ENCODE measurements around the gene PPARG.

Gene PPARG

DNA sequence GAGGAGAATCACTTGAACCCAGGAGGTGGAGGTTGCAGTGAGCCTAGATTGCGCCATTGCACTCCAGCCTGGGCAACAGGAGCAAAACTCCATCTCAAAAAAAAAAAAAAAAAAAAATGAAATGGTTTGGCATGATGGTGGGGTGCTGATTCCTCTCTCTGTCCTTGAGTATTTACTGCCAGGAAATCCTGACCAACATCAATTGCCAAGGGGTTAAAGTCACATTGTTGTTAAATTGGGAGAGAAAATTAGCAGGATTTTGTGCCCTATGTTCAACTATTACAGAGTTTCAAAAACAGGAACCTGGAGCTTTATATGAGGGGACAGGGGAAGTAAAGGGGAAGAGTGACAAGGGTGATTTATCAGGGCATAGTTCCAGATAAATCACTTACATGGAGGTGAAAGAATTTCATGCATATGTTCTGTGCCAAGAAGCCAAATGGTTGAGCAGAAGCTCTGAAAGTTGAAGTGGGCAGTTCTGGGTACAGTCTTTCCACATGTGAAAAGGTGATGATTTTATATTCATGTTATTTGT, 124.9 kb downstream of the PPARG start:
- no peak overlapping the region for H3K27ac ChIP-seq (ENCODE audit: low read depth, low read length)
- H2AFZ ChIP-seq (ENCODE audit: low read length, unreplicated experiment) = no peak overlapping the region
- no peaks in the 10 kb centered on the region for H3K79me2 ChIP-seq (ENCODE audit: control insufficient read depth, insufficient read depth, low read length, unreplicated experiment)
- H3K4me1 ChIP-seq (ENCODE audit: control insufficient read depth, insufficient read depth, low read length, unreplicated experiment) = no peaks in the 10 kb centered on the region
- H3K27me3 ChIP-seq (ENCODE audit: insufficient read depth, low read length) = no peaks in the 10 kb centered on the region
- peaks cover 9% of the 10 kb centered on the region; the same call in 1 of the 2 replicates for H3K36me3 ChIP-seq (ENCODE audit: insufficient read depth, low read length)
- no peak overlapping the region for H3K4me3 ChIP-seq (ENCODE audit: low read depth, low read length)

GRCh38 chr3:12415014-12415680, 126.3 kb downstream of the PPARG start:
- Histone ChIP-seq H3K27me3 (ENCODE audit: insufficient read depth, low read length) (no peaks in the 10 kb centered on the region), H3K79me2 (ENCODE audit: control insufficient read depth, insufficient read depth, low read length, unreplicated experiment) (no peaks in the 10 kb centered on the region), H3K4me1 (ENCODE audit: control insufficient read depth, insufficient read depth, low read length, unreplicated experiment) (peaks cover 5% of the 10 kb centered on the region), H3K4me3 (ENCODE audit: low read depth, low read length) (no peak overlapping the region), H2AFZ (ENCODE audit: low read length, unreplicated experiment) (no peak overlapping the region), H3K36me3 (ENCODE audit: insufficient read depth, low read length) (peaks cover 9% of the 10 kb centered on the region; the same call in 1 of the 2 replicates), H3K27ac (ENCODE audit: low read depth, low read length) (no peak overlapping the region)

GRCh38 chr3:12416731-12417130, 127.9 kb downstream of the PPARG start:
- H3K27ac ChIP-seq (ENCODE audit: low read depth, low read length) = no peak overlapping the region

GRCh38 chr3:12420393-12420792, 131.5 kb downstream of the PPARG start:
- H3K36me3 ChIP-seq (ENCODE audit: insufficient read depth, low read length) = peaks cover 10% of the 10 kb centered on the region; the same call in 1 of the 2 replicates
- peak overlapping the region; percentile 38 for H3K27ac ChIP-seq (ENCODE audit: low read depth, low read length)
- H3K4me3 ChIP-seq (ENCODE audit: low read depth, low read length) = peak overlapping the region; percentile 5
- peak overlapping the region; percentile 3 for H2AFZ ChIP-seq (ENCODE audit: low read length, unreplicated experiment)
- H3K27me3 ChIP-seq (ENCODE audit: insufficient read depth, low read length) = no peaks in the 10 kb centered on the region
- H3K79me2 ChIP-seq (ENCODE audit: control insufficient read depth, insufficient read depth, low read length, unreplicated experiment) = no peaks in the 10 kb centered on the region
- peaks cover 40% of the 10 kb centered on the region for H3K4me1 ChIP-seq (ENCODE audit: control insufficient read depth, insufficient read depth, low read length, unreplicated experiment)

More at GRCh38 chr3:12416731-12417130, 127.9 kb downstream of the PPARG start:
- no peak overlapping the region for H3K4me3 ChIP-seq (ENCODE audit: low read depth, low read length)
- no peaks in the 10 kb centered on the region for H3K27me3 ChIP-seq (ENCODE audit: insufficient read depth, low read length)
- H2AFZ ChIP-seq (ENCODE audit: low read length, unreplicated experiment) = no peak overlapping the region
- peaks cover 12% of the 10 kb centered on the region; the same call in 1 of the 2 replicates for H3K36me3 ChIP-seq (ENCODE audit: insufficient read depth, low read length)
- H3K79me2 ChIP-seq (ENCODE audit: control insufficient read depth, insufficient read depth, low read length, unreplicated experiment) = no peaks in the 10 kb centered on the region
- peaks cover 19% of the 10 kb centered on the region for H3K4me1 ChIP-seq (ENCODE audit: control insufficient read depth, insufficient read depth, low read length, unreplicated experiment)

DNA sequence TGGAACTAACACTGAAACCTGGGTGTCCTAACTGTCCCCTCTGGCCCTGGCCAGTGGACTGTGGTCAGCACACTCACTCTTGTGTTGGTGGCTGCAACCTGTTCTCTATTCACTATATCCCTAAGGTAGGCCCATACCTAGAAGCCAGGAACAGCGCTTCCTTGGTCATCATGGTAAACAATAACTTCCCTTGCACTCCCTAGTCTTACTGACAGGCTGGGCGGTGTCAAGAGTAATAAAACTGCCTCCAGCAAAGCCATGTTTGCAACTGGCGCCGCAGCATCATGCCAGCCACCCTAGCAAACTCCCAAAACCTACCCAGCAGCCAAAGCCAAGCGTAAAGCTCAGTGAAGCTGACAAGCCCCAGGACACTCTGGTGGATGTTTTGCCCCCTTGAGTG, 132.3 kb downstream of the PPARG start:
- Histone ChIP-seq H3K79me2 (ENCODE audit: control insufficient read depth, insufficient read depth, low read length, unreplicated experiment) (no peaks in the 10 kb centered on the region), H3K36me3 (ENCODE audit: insufficient read depth, low read length) (peaks cover 10% of the 10 kb centered on the region; the same call in 1 of the 2 replicates), H2AFZ (ENCODE audit: low read length, unreplicated experiment) (no peak overlapping the region), H3K4me1 (ENCODE audit: control insufficient read depth, insufficient read depth, low read length, unreplicated experiment) (peaks cover 40% of the 10 kb centered on the region), H3K27ac (ENCODE audit: low read depth, low read length) (peak overlapping the region; percentile 38), H3K4me3 (ENCODE audit: low read depth, low read length) (peak overlapping the region; percentile 5; the same call in 1 of the 2 replicates), H3K27me3 (ENCODE audit: insufficient read depth, low read length) (no peaks in the 10 kb centered on the region)

GRCh38 chr3:12423131-12423530, 134.3 kb downstream of the PPARG start:
- no peak overlapping the region for H3K4me3 ChIP-seq (ENCODE audit: low read depth, low read length)
- no peaks in the 10 kb centered on the region for H3K27me3 ChIP-seq (ENCODE audit: insufficient read depth, low read length)
- peak overlapping the region; percentile 57; the same call in 1 of the 2 replicates for H3K27ac ChIP-seq (ENCODE audit: low read depth, low read length)
- peaks cover 10% of the 10 kb centered on the region; the same call in 1 of the 2 replicates for H3K36me3 ChIP-seq (ENCODE audit: insufficient read depth, low read length)
- H2AFZ ChIP-seq (ENCODE audit: low read length, unreplicated experiment) = no peak overlapping the region
- peaks cover 40% of the 10 kb centered on the region for H3K4me1 ChIP-seq (ENCODE audit: control insufficient read depth, insufficient read depth, low read length, unreplicated experiment)
- H3K79me2 ChIP-seq (ENCODE audit: control insufficient read depth, insufficient read depth, low read length, unreplicated experiment) = no peaks in the 10 kb centered on the region

GRCh38 chr3:12423918-12424630, 135.2 kb downstream of the PPARG start:
- peak overlapping the region; percentile 4; the same call in 1 of the 2 replicates for H3K4me3 ChIP-seq (ENCODE audit: low read depth, low read length)
- H3K36me3 ChIP-seq (ENCODE audit: insufficient read depth, low read length) = 0 out of 2 replicates have a peak, but pooled peaks cover 5% of the 10 kb centered on the region
- H3K27ac ChIP-seq (ENCODE audit: low read depth, low read length) = peak overlapping the region; percentile 57
- H3K27me3 ChIP-seq (ENCODE audit: insufficient read depth, low read length) = no peaks in the 10 kb centered on the region
- H3K4me1 ChIP-seq (ENCODE audit: control insufficient read depth, insufficient read depth, low read length, unreplicated experiment) = peaks cover 40% of the 10 kb centered on the region
- H2AFZ ChIP-seq (ENCODE audit: low read length, unreplicated experiment) = no peak overlapping the region
- H3K79me2 ChIP-seq (ENCODE audit: control insufficient read depth, insufficient read depth, low read length, unreplicated experiment) = no peaks in the 10 kb centered on the region

DNA sequence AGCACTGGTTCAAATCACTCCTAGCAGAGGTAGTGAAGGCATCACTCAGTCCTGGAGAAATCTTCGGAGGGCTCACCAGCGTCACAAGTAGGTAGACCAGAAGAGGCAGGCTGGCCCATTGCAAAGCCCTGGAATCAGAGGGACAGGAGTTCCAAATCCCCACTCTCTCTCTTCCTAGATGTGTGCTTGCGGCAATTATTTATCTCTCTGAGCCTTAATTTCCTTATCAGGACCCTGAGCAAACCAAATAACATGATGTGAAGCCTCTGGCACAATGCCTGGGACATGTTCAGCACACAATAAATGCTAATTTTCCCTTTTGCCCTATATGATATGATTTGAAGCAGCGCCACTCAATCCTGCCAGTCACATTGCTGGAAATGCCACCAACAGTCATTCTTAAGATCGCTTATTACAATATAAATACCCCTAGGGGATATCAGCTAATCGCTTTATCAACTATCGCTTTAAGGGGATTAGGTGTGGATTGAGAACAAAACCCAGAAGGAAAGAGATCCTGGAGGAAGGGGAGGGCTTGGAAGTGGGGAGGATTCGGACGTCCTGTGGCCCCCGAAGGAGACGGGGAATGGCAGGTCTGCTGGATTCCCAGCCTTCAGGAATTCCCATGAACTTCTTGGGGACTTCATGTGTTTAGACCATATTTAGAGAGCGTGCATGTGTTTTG, 135.9 kb downstream of the PPARG start:
- Histone ChIP-seq H3K4me3 (ENCODE audit: low read depth, low read length) (peak overlapping the region; percentile 4; the same call in 1 of the 2 replicates), H3K36me3 (ENCODE audit: insufficient read depth, low read length) (0 out of 2 replicates have a peak, but pooled peaks cover 5% of the 10 kb centered on the region), H3K79me2 (ENCODE audit: control insufficient read depth, insufficient read depth, low read length, unreplicated experiment) (no peaks in the 10 kb centered on the region), H3K27ac (ENCODE audit: low read depth, low read length) (peak overlapping the region; percentile 57), H2AFZ (ENCODE audit: low read length, unreplicated experiment) (no peak overlapping the region), H3K4me1 (ENCODE audit: control insufficient read depth, insufficient read depth, low read length, unreplicated experiment) (peaks cover 40% of the 10 kb centered on the region), H3K27me3 (ENCODE audit: insufficient read depth, low read length) (no peaks in the 10 kb centered on the region)

DNA sequence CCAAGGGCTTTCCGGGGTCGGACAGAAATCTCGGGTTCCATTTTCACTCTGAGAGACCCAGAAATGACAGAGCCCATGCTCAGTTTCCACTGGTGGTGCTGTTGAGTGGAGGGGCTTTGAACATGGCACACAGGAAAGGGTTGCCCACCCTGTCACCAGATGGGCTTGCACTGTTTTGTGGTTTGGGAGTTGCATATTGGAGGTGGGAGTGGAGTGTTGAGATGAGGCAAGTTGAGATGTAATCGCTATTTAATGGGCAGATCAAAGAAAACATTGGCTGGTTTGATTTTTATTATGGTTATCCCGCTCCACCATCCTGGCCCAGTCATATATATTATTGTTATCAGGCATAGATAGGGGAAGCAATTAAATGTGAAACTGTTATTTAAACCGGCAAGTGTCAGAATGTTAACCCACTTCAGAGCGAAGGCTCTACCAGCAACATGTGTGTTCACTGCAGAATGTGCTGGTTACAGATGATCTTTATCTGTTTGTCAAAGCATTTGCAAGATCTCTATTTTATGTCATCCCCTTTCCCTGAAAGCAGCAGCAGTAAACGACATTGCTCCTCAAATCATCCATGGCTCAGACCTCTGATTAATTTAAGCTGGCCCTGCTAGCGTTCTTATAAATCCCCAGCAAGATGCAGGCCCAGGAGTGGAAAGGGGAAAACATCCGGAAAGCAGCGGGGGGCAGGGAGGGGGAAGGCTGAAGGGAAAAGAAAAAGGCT, 137.1 kb downstream of the PPARG start:
- Histone ChIP-seq H2AFZ (ENCODE audit: low read length, unreplicated experiment) (no peak overlapping the region), H3K4me3 (ENCODE audit: low read depth, low read length) (no peak overlapping the region), H3K36me3 (ENCODE audit: insufficient read depth, low read length) (0 out of 2 replicates have a peak, but pooled peaks cover 4% of the 10 kb centered on the region), H3K4me1 (ENCODE audit: control insufficient read depth, insufficient read depth, low read length, unreplicated experiment) (peaks cover 27% of the 10 kb centered on the region), H3K79me2 (ENCODE audit: control insufficient read depth, insufficient read depth, low read length, unreplicated experiment) (no peaks in the 10 kb centered on the region), H3K27ac (ENCODE audit: low read depth, low read length) (no peak overlapping the region), H3K27me3 (ENCODE audit: insufficient read depth, low read length) (no peaks in the 10 kb centered on the region)

GRCh38 chr3:12427551-12427950, 138.7 kb downstream of the PPARG start:
- Histone ChIP-seq H3K36me3 (ENCODE audit: insufficient read depth, low read length) (no peaks in the 10 kb centered on the region), H3K4me3 (ENCODE audit: low read depth, low read length) (no peak overlapping the region), H3K27me3 (ENCODE audit: insufficient read depth, low read length) (no peaks in the 10 kb centered on the region), H3K4me1 (ENCODE audit: control insufficient read depth, insufficient read depth, low read length, unreplicated experiment) (peaks cover 22% of the 10 kb centered on the region), H2AFZ (ENCODE audit: low read length, unreplicated experiment) (no peak overlapping the region), H3K79me2 (ENCODE audit: control insufficient read depth, insufficient read depth, low read length, unreplicated experiment) (no peaks in the 10 kb centered on the region), H3K27ac (ENCODE audit: low read depth, low read length) (no peak overlapping the region)
